Nephron progenitor cell (in vitro differentiated cells): ENCODE results near the gene MGAT4C.
"Not testable (repeated sequence)": the region's sequence is repeated elsewhere in the genome, so short reads cannot be mapped to it uniquely, and the experiment has no call there.

ENCODE experiments used
- DNase-seq: peaks from one replicate; pipeline ENCODE4 v3.0.0; 2021
- H3K27ac Mint-ChIP-seq: 2 replicates; pipeline ENCODE4 v1.8.0; 2021; ENCODE audit warnings: mild to moderate bottlenecking, moderate library complexity, mixed read lengths
- H3K27me3 Mint-ChIP-seq: 2 replicates; pipeline ENCODE4 v1.8.0; 2021; ENCODE audit warnings: mild to moderate bottlenecking, low read depth, mixed read lengths; ENCODE audit not compliant: poor library complexity
- H3K36me3 Mint-ChIP-seq: 2 replicates; pipeline ENCODE4 v1.8.0; 2021; ENCODE audit warnings: low read depth, mixed read lengths
- H3K4me1 Mint-ChIP-seq: 2 replicates; pipeline ENCODE4 v1.8.0; 2021; ENCODE audit warnings: mixed read lengths
- H3K4me3 Mint-ChIP-seq: 2 replicates; pipeline ENCODE4 v1.8.0; 2021; ENCODE audit warnings: mild to moderate bottlenecking, moderate library complexity, mixed read lengths
- H3K9me3 Mint-ChIP-seq: 2 replicates; pipeline ENCODE4 v1.8.0; 2021; ENCODE audit warnings: mild to moderate bottlenecking, moderate library complexity, mixed read lengths
- CTCF ChIP-seq: fragments of 200-600 bp; sonication (generic); IDR thresholded peaks from 2 replicates; pipeline ENCODE4 v1.5.0; 2021; ENCODE audit warnings: antibody characterized with exemption

Gene MGAT4C

GRCh38 chr12:86134561-86134960 is 121.6 kb downstream of the MGAT4C start:
- Mint-ChIP-seq H3K27ac (no peak overlapping the region), H3K27me3 (no peaks in the 10 kb centered on the region), H3K36me3 (no peaks in the 10 kb centered on the region), H3K4me1 (no peaks in the 10 kb centered on the region), H3K4me3 (no peak overlapping the region), H3K9me3 (no peaks in the 10 kb centered on the region)
- TF ChIP-seq CTCF: no peak
- no peak for DNase-seq

- DNase-seq, H3K27ac Mint-ChIP-seq, H3K36me3 Mint-ChIP-seq, H3K9me3 Mint-ChIP-seq, H3K4me3 Mint-ChIP-seq, H3K27me3 Mint-ChIP-seq, H3K4me1 Mint-ChIP-seq: not testable (repeated sequence)
These were observed 129.3 kb downstream of the MGAT4C start for GRCh38 chr12:86126900-86127299.

- Mint-ChIP-seq H3K27me3 (peaks cover 3% of the 10 kb centered on the region), H3K27ac (peak overlapping the region; percentile 35), H3K36me3 (no peaks in the 10 kb centered on the region), H3K9me3 (no peaks in the 10 kb centered on the region), H3K4me3 (no peak overlapping the region), H3K4me1 (no peaks in the 10 kb centered on the region)
- DNase-seq: no peak
- no peak for TF ChIP-seq CTCF
These were observed 133.2 kb downstream of the MGAT4C start for GRCh38 chr12:86122846-86123468.

GRCh38 chr12:86118161-86118560 is 138.0 kb downstream of the MGAT4C start:
- no peak overlapping the region for H3K27ac Mint-ChIP-seq
- TF ChIP-seq CTCF: no peak

GRCh38 chr12:86117711-86118110 is 138.5 kb downstream of the MGAT4C start:
- Mint-ChIP-seq H3K27ac (no peak overlapping the region), H3K27me3 (no peaks in the 10 kb centered on the region)

More at GRCh38 chr12:86118161-86118560, 138.0 kb downstream of the MGAT4C start:
- H3K4me3 Mint-ChIP-seq: no peak overlapping the region
- no peaks in the 10 kb centered on the region for H3K9me3 Mint-ChIP-seq
- H3K27me3 Mint-ChIP-seq: no peaks in the 10 kb centered on the region
- H3K4me1 Mint-ChIP-seq: no peaks in the 10 kb centered on the region
- DNase-seq: no peak
- H3K36me3 Mint-ChIP-seq: no peaks in the 10 kb centered on the region

GRCh38 chr12:86104087-86104486 is 152.1 kb downstream of the MGAT4C start:
- Mint-ChIP-seq H3K27me3 (no peaks in the 10 kb centered on the region), H3K27ac (peak overlapping the region; percentile 19), H3K4me1 (peaks cover 5% of the 10 kb centered on the region), H3K9me3 (no peaks in the 10 kb centered on the region), H3K36me3 (no peaks in the 10 kb centered on the region), H3K4me3 (no peak overlapping the region)
- no peak for DNase-seq
- no peak for TF ChIP-seq CTCF

More at GRCh38 chr12:86117711-86118110, 138.5 kb downstream of the MGAT4C start:
- TF ChIP-seq CTCF: no peak
- DNase-seq: no peak
- no peaks in the 10 kb centered on the region for H3K36me3 Mint-ChIP-seq
- no peaks in the 10 kb centered on the region for H3K4me1 Mint-ChIP-seq
- H3K9me3 Mint-ChIP-seq: no peaks in the 10 kb centered on the region
- H3K4me3 Mint-ChIP-seq: no peak overlapping the region
